Measurements from ENCODE around the gene ZMYND11. TPM values are rescaled to one million over a fixed set of nuclear protein-coding genes. Genes with fewer than 3 reads are reported as not detected.

Gene ZMYND11
- total and polyA plus RNA-seq, 2 of the 13 experiments (the other 11 are each of a cell fraction or from before 2014, with no cell fraction given), result 17.5 to 38.7 TPM

- no peak for FAIRE-seq
- intact Hi-C loops (cut with micrococcal nuclease; ENCODE audit: unreplicated experiment), result no loop called here
- Histone ChIP-seq H3K4me3 (replicated peaks in 1 of 3; ENCODE audit: insufficient read depth in 1 of 3, low read depth in 2 of 3, low read length in 3 of 3) (no peak overlapping the region), H3K27ac (ENCODE audit: extremely low read length, insufficient read depth, low read length) (no peak overlapping the region), H4K20me1 (ENCODE audit: insufficient read depth, low read length) (no peaks in the 10 kb centered on the region), H3K4me2 (ENCODE audit: low read depth, low read length) (no peak overlapping the region), H3K27me3 (ENCODE audit: control insufficient read depth in 1 of 2, insufficient read depth in 2 of 2, low read length in 2 of 2) (no peaks in the 10 kb centered on the region), H3K9ac (ENCODE audit: insufficient read depth, low read depth, low read length) (no peak overlapping the region), H3K79me2 (ENCODE audit: insufficient read depth, low read length) (no peaks in the 10 kb centered on the region), H3K4me1 (ENCODE audit: insufficient read depth, low read length) (no peaks in the 10 kb centered on the region), H2AFZ (ENCODE audit: low read length) (no peak overlapping the region), H3K9me3 (ENCODE audit: low read length) (no peaks in the 10 kb centered on the region), H3K36me3 (replicated peaks in 1 of 2; ENCODE audit: control insufficient read depth in 1 of 2, insufficient read depth in 2 of 2, low read length in 2 of 2) (no peaks in the 10 kb centered on the region)
- 90% methylated on average over 9 of the region's 9 CpGs for WGBS (ENCODE audit: low lambda C conversion rate)
- in situ Hi-C loops (cut with HindIII; ENCODE audit: extremely low pct_ligation_motif_present, low pct_unique_long_range_greater_than_20kb), result no loop called here
- TF ChIP-seq MAFK (conservative IDR thresholded peaks at IDR 0.05 in 1 of 2, IDR thresholded peaks at IDR 0.05 in 1 of 2; ENCODE audit: low read length in 2 of 2) (peak; percentile 86 to 87), ZNF770 (CRISPR knock-in tag; IDR thresholded peaks at IDR 0.05) (no peak), ZNF205 (CRISPR knock-in tag; IDR thresholded peaks at IDR 0.05) (no peak), MAFF (IDR thresholded peaks at IDR 0.05; ENCODE audit: low read depth, low read length) (peak; percentile 78), TSC22D2 (CRISPR knock-in tag; IDR thresholded peaks at IDR 0.05; ENCODE audit: borderline replicate concordance) (no peak)
- ChIA-PET CTCF (ENCODE audit: low intra/inter-chr PET ratio, low total read pairs) (no interaction called here), POLR2A (no interaction called here)
- no peak for DNase-seq (ENCODE audit: low spot score)
- no peak for ATAC-seq
- BruUV-seq (replicated peaks), result no TSS peak
These were observed 162.8 kb downstream of the ZMYND11 start for GRCh38 chr10:298033-298432.

- no peak for FAIRE-seq
- H3K36me3 ChIP-seq (replicated peaks in 1 of 2; ENCODE audit: control insufficient read depth in 1 of 2, insufficient read depth in 2 of 2, low read length in 2 of 2), result no peaks in the 10 kb centered on the region
- no peak for DNase-seq (ENCODE audit: low spot score)
- H3K27ac ChIP-seq (ENCODE audit: extremely low read length, insufficient read depth, low read length), result no peak overlapping the region
- no peaks in the 10 kb centered on the region for H3K79me2 ChIP-seq (ENCODE audit: insufficient read depth, low read length)
- intact Hi-C loops (cut with micrococcal nuclease; ENCODE audit: unreplicated experiment) (no loop called here), in situ Hi-C loops (cut with HindIII; ENCODE audit: extremely low pct_ligation_motif_present, low pct_unique_long_range_greater_than_20kb) (no loop called here)
- ChIA-PET CTCF (ENCODE audit: low intra/inter-chr PET ratio, low total read pairs) (no interaction called here), POLR2A (no interaction called here)
- 99% methylated on average over 2 of the region's 2 CpGs for WGBS (ENCODE audit: low lambda C conversion rate)
- no peak overlapping the region for H3K9ac ChIP-seq (ENCODE audit: insufficient read depth, low read depth, low read length)
- H3K9me3 ChIP-seq (ENCODE audit: low read length), result no peaks in the 10 kb centered on the region
- no peak overlapping the region for H2AFZ ChIP-seq (ENCODE audit: low read length)
- H3K4me2 ChIP-seq (ENCODE audit: low read depth, low read length), result no peak overlapping the region
- no peaks in the 10 kb centered on the region for H4K20me1 ChIP-seq (ENCODE audit: insufficient read depth, low read length)
- no peak for ATAC-seq
- BruUV-seq (replicated peaks), result no TSS peak
- no peak overlapping the region for H3K4me3 ChIP-seq (replicated peaks in 1 of 3; ENCODE audit: insufficient read depth in 1 of 3, low read depth in 2 of 3, low read length in 3 of 3)
- H3K4me1 ChIP-seq (ENCODE audit: insufficient read depth, low read length), result no peaks in the 10 kb centered on the region
- no peaks in the 10 kb centered on the region for H3K27me3 ChIP-seq (ENCODE audit: control insufficient read depth in 1 of 2, insufficient read depth in 2 of 2, low read length in 2 of 2)
- TF ChIP-seq RBM39 (IDR thresholded peaks at IDR 0.05; ENCODE audit: low read depth, low read length, poor library complexity, severe bottlenecking) (no peak), ZNF430 (CRISPR knock-in tag; IDR thresholded peaks at IDR 0.05) (no peak), ZBTB33 (CRISPR knock-in tag; IDR thresholded peaks at IDR 0.05) (no peak), ZNF414 (CRISPR knock-in tag; IDR thresholded peaks at IDR 0.05) (no peak), ZNF703 (CRISPR knock-in tag; IDR thresholded peaks at IDR 0.05; ENCODE audit: borderline replicate concordance) (no peak), ZNF737 (CRISPR knock-in tag; IDR thresholded peaks at IDR 0.05; ENCODE audit: borderline replicate concordance) (no peak), ZNF367 (CRISPR knock-in tag; IDR thresholded peaks at IDR 0.05; ENCODE audit: borderline replicate concordance) (no peak), CENPT (CRISPR knock-in tag; IDR thresholded peaks at IDR 0.05; ENCODE audit: low read depth) (no peak), SP1 (IDR thresholded peaks at IDR 0.05) (no peak), SP1 (CRISPR knock-in tag; IDR thresholded peaks at IDR 0.05) (no peak), ZNF616 (CRISPR knock-in tag; IDR thresholded peaks at IDR 0.05; ENCODE audit: low read depth) (no peak)
These were observed 164.3 kb downstream of the ZMYND11 start for GRCh38 chr10:299512-299911.

Data from HepG2 (cell line).